Dermis blood vessel endothelial cell (primary cell): ENCODE data around the gene MEX3A. TPM values are rescaled to one million over a fixed set of nuclear protein-coding genes. Genes with fewer than 3 reads are reported as not detected.

ENCODE experiments used
- DNase-seq: peaks from one replicate; pipeline ENCODE4 v3.0.0; 2010
- total RNA-seq: library from RNA; depleted of rRNA; stranded (reverse); fragments of >200 nt; gene quantifications from 2 replicates; pipeline ENCODE4 v1.2.3, GENCODE V29; 2014

The MEX3A gene
- total RNA-seq, 1 donor from 2014 or later, result 4.8 TPM

- DNase-seq, result peak; percentile 62
These were observed 19.6 kb upstream of the MEX3A start for GRCh38 chr1:156101880-156102279.

- DNase-seq, result no peak
These were observed 18.1 kb upstream of the MEX3A start for GRCh38 chr1:156100205-156100995.

DNA sequence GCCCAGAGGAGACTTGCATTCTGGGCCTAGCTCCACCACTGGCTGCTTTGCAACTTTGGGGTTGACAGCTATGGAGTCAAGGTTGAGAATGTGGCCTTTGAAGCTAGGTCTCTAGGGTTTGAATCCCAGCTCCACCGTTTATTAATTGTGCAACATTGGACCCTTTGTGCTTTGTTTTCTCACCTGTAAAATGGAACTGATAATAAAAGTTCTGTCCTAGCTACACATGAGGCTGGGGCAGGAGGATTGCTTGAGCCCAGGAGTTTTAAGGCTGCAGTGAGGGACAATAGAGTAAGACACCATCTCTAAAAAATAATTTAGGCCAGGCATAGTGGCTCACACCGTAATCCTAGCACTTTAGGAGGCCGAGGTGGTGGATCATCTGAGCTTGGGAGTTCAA, 17.0 kb upstream of the MEX3A start:
- DNase-seq, result no peak

- DNase-seq, result no peak
These were observed 16.5 kb upstream of the MEX3A start for GRCh38 chr1:156098784-156099183.

DNA sequence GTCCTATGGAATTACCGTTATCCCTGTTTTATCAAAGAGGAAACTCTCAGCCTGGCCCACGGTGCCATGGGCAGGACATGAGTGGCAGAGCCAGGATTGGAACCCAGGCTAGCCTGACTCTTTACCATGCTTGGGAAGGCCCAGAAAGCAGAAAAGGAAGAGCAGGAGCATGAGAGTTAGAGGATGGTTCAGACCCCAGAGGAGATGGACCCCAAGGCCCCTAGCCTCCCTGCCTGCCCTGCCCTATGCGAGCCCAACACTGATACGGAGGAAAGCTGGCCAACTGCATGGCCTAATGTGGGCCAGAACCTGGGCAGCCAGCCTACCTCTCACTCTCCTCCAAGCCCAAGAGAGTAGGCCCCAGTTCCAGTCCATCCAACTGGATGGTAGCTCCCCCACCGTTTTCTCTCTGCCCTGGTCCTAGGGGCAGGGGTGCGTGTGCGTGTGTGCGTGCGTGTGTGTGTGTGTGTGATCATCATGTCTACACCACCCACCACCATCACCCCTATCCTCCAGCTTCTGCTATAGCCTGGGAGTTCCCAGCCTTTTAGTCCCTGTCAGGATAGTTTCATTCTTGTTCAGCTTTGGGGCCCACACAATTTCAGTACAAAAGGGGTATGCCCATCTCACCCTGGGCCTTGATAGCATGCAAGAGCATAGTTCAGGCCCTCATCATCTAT, 15.4 kb upstream of the MEX3A start:
- DNase-seq, result no peak

GRCh38 chr1:156096640-156097391, 14.6 kb upstream of the MEX3A start:
- peak; percentile 98 for DNase-seq

DNA sequence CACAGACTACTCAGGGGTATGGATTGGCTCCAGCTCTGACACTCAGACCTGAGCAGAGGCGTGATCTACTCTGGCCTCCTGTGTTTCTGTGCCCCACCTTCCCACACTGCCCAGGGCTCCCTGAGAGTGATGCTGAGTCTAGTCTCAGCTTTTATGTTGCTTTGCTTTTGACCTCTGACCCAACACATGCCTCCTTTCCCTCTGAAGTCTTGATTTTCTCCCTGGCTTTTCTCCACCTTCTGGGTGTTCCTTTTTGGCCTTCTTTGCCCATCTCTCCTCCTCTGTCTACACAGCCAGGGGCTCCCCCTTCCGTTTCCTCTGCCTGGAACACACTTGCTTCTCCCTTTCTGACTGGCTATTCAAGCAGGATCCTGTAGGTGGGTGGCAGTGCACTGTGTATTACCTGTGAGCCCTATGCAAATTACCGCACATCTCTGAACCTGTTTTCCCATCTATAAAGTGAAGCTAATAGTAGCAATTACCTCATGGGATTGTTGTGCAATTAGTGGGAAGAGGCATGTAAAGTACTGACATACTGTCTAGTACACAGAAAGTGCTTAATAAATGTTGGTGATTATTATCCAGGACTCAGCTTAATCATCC, 13.7 kb upstream of the MEX3A start:
- DNase-seq, result no peak

DNA sequence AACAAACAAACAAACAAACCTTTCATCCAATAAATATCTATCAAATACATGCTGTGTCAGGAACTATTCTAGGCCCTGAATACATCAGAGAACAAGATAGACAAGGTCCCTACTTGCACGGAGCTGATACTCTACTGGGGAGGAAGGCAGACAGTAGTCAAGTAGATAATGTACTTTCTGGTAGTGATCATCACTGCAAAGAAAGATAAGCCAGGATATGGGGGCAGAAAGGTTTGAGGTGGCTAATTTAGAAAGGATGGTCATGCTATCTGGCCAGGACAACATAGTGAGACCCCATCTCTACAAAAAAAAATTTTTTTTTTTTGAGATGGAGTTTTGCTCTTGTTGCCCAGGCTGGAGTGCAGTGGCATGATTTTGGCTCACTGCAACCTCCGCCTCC, 9.3 kb upstream of the MEX3A start:
- no peak for DNase-seq

GRCh38 chr1:156090840-156091188, 8.5 kb upstream of the MEX3A start:
- peak; percentile 92 for DNase-seq

GRCh38 chr1:156090138-156090839, 8.0 kb upstream of the MEX3A start:
- no peak for DNase-seq

GRCh38 chr1:156089704-156090103, 7.4 kb upstream of the MEX3A start:
- DNase-seq, result no peak

GRCh38 chr1:156086256-156086662, 4.0 kb upstream of the MEX3A start:
- peak; percentile 89 for DNase-seq

DNA sequence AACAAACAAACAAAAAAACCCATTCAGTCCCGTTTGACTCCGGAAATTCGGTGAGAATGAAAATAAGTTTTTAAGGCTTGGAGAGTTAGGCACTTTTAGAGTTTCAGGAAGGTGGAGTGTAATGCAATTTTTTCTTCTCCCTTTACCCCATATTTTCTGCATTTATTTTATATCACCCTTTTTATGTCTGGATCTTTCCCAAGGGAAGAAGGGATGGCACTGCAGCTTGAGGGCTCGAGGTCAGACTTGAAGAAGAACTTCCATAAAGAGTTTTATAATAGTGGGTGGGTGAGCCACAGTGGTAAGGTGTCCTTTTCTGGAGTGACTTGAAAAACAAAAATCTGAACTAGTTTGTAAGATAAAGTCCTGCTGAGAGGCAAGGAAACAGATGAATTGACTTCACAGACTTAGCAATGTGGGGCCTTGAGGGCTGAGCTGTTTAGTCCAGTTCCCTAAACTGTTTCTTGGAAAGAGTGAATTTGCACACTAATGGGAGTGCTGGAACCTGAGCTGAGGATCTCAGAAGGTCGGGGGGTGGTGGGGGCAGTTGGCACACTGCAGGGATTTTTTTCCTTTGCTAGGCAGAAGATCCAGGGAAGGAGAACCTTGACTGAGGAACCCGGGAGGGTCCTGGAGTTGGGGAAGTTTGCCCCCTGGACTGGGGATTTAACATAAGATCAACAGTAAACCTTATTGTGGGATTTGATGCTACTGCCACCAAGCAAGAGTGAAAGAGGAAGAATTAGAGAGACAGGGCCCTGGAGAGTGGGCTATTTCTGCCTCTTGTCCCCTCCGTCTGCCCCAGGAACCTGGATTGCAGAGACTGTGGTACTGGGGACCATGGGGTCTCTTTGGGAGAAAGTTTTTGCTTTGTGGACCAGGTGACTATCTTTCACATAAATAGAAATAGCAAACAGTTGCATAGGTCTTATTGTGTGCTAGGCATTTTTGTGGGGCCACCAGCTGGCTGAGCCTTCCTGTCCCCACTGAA, 1.8 kb upstream of the MEX3A start:
- no peak for DNase-seq

DNA sequence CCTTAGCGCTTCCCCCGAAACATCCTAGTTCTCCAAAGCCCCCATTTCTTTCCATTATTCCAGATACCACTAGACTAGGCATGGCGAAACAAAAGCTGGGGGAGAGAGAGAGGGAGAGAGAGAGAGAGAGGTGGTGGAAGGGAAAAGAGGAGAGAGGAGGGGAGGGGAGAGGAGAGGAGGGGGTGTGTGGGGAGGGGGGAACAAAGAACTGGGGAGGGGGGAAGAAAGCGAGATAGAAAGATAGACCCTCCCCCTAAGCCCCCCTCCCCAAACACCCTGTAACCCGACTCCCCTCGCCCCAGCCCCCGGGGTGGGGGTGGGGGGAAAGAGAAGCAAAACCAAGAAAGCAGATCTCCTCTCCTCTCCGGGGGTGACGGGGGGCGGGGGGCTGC, 352 bp downstream of the MEX3A start:
- no peak for DNase-seq

- peak; percentile 43 for DNase-seq
These were observed 917 bp downstream of the MEX3A start for GRCh38 chr1:156081180-156081916.

- DNase-seq, result no peak
These were observed 1.4 kb downstream of the MEX3A start for GRCh38 chr1:156080863-156081179.

DNA sequence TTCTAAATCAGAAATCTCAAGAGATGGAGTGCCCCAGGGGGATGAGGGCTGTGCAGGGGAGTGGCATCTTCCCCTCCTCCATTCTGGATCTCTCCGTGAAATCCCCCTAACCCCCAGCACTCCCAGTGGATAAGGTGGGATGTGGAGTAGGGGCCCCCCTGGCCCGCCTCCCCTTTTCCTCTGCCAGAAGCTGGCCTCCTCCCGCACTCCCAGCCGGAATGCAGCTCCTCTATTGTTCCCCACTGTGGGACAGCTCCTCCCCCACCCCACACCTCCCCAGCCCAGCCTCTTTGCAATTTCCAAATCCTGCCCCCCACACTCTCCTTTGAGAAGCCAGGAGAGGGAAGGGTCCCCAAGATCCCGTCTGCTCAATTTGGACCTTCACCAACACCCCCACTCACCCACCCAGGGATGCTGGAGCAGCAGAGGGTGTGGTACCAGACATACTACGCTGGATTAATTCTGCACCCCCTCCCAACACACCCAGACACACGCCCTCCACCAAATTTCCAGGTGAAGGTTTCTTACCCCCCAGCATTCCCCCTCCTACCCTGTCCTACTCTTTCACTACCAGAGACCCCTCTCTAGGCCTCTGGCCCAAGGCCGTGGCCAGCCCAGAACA, 1.9 kb downstream of the MEX3A start:
- DNase-seq, result no peak

- DNase-seq, result no peak
These were observed 2.5 kb downstream of the MEX3A start for GRCh38 chr1:156079762-156080161.

GRCh38 chr1:156078728-156079127, 3.5 kb downstream of the MEX3A start:
- DNase-seq, result no peak

- DNase-seq, result no peak
These were observed 4.9 kb downstream of the MEX3A start for GRCh38 chr1:156077430-156077760.
